Neutrophil (primary cell): ENCODE measurements around the gene NOL9.

Experiments used
- H3K27ac ChIP-seq: fragments of 200-600 bp; sonication (generic); 2 replicates; pipeline ENCODE4 v1.5.1; 2016; ENCODE audit warnings: mild to moderate bottlenecking, moderate library complexity
- H3K27me3 ChIP-seq: fragments of 200-600 bp; sonication (generic); 2 replicates; pipeline ENCODE4 v1.6.0; 2016; ENCODE audit warnings: mild to moderate bottlenecking
- H3K36me3 ChIP-seq: fragments of 200-600 bp; sonication (generic); 2 replicates; pipeline ENCODE4 v1.5.1; 2017
- H3K4me1 ChIP-seq, 2 experiments: fragments of 200-600 bp in 1 of 2; sonication (generic) in 1 of 2; 1 replicate in 1 of 2; 2 replicates in 1 of 2; pipeline versions ENCODE4 v1.5.1 to v1.6.1; 2013 to 2016; ENCODE audit warnings: low read depth in 1 of 2, low read length in 1 of 2, mild to moderate bottlenecking in 1 of 2, moderate library complexity in 1 of 2; ENCODE audit not compliant: control insufficient read depth in 1 of 2, insufficient read depth in 1 of 2
- H3K4me3 ChIP-seq, 2 experiments: fragments of 200-600 bp in 1 of 2; sonication (generic) in 1 of 2; 1 replicate in 1 of 2; 2 replicates in 1 of 2; pipeline ENCODE4 v1.5.1; 2013 to 2016; ENCODE audit warnings: low read depth in 1 of 2, low read length in 1 of 2, mild to moderate bottlenecking in 1 of 2, moderate library complexity in 1 of 2
- H3K9me3 ChIP-seq: fragments of 200-600 bp; sonication (generic); 2 replicates; pipeline ENCODE4 v1.5.1; 2016
- TF ChIP-seq, protein P1 (sequence below): fragments of 200-600 bp; sonication (generic); IDR thresholded peaks from 2 replicates; pipeline ENCODE4 v1.5.1; 2016; ENCODE audit warnings: antibody characterized with exemption

Gene NOL9

GRCh38 chr1:6534248-6534822, 20.0 kb downstream of the NOL9 start:
- H3K27me3 ChIP-seq = no peaks in the 10 kb centered on the region
- TF ChIP-seq, protein P1, sequence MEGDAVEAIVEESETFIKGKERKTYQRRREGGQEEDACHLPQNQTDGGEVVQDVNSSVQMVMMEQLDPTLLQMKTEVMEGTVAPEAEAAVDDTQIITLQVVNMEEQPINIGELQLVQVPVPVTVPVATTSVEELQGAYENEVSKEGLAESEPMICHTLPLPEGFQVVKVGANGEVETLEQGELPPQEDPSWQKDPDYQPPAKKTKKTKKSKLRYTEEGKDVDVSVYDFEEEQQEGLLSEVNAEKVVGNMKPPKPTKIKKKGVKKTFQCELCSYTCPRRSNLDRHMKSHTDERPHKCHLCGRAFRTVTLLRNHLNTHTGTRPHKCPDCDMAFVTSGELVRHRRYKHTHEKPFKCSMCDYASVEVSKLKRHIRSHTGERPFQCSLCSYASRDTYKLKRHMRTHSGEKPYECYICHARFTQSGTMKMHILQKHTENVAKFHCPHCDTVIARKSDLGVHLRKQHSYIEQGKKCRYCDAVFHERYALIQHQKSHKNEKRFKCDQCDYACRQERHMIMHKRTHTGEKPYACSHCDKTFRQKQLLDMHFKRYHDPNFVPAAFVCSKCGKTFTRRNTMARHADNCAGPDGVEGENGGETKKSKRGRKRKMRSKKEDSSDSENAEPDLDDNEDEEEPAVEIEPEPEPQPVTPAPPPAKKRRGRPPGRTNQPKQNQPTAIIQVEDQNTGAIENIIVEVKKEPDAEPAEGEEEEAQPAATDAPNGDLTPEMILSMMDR = no peak
- no peaks in the 10 kb centered on the region for H3K4me1 ChIP-seq
- no peak overlapping the region for H3K4me3 ChIP-seq
- H3K36me3 ChIP-seq = peaks cover 30% of the 10 kb centered on the region
- H3K9me3 ChIP-seq = no peaks in the 10 kb centered on the region
- H3K27ac ChIP-seq = no peak overlapping the region

DNA sequence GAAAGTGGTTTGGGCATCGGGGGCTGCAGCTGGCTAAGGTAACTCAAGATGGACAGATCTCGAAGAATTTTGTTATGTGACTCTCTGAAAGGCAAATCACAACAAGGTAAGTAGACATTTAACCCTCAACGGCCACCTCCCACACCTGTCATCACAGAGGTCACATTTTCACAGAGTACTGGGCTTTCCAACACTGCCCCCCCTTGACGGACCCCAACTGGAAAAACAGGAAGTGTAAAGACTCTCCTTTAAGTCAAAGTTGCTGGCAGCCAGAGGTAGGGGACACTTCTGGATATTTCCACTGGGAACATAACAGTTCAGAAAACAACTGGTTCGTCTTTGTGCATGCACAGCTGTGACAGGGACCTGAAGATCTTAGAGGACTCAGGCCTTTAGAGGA, 22.3 kb downstream of the NOL9 start:
- TF ChIP-seq, protein P1 = no peak
- Histone ChIP-seq H3K36me3 (peaks cover 48% of the 10 kb centered on the region), H3K9me3 (no peaks in the 10 kb centered on the region), H3K4me3 (no peak overlapping the region), H3K4me1 (no peaks in the 10 kb centered on the region), H3K27ac (no peak overlapping the region), H3K27me3 (no peaks in the 10 kb centered on the region)

GRCh38 chr1:6530504-6531160, 23.7 kb downstream of the NOL9 start:
- H3K4me3 ChIP-seq = no peak overlapping the region
- H3K36me3 ChIP-seq = peaks cover 62% of the 10 kb centered on the region
- H3K27me3 ChIP-seq = no peaks in the 10 kb centered on the region
- H3K27ac ChIP-seq = no peak overlapping the region
- no peaks in the 10 kb centered on the region for H3K4me1 ChIP-seq
- TF ChIP-seq, protein P1 = no peak
- H3K9me3 ChIP-seq = no peaks in the 10 kb centered on the region

DNA sequence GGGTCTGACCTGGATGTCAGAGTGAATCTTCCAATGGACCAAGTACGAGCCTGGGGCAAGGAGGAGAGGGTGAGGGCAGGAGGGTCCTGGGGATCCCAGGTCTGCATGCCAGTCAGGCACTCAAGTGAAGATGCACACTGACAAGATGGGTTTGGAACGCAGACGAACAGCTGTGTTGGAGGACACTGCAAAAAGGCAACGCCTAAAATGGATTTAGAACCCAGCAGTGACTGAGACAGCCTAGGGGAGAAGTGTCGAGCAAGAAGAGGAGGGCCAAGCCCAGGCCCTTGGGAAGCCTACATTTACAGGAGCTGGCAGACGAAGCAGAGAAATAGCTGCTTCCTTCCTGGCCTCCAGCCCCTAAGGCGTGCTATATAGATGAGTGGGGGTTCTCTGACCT, 25.8 kb downstream of the NOL9 start:
- no peak overlapping the region for H3K4me3 ChIP-seq
- no peaks in the 10 kb centered on the region for H3K4me1 ChIP-seq
- peaks cover 78% of the 10 kb centered on the region for H3K36me3 ChIP-seq
- TF ChIP-seq, protein P1 = no peak
- no peaks in the 10 kb centered on the region for H3K27me3 ChIP-seq
- no peak overlapping the region for H3K27ac ChIP-seq
- H3K9me3 ChIP-seq = no peaks in the 10 kb centered on the region

DNA sequence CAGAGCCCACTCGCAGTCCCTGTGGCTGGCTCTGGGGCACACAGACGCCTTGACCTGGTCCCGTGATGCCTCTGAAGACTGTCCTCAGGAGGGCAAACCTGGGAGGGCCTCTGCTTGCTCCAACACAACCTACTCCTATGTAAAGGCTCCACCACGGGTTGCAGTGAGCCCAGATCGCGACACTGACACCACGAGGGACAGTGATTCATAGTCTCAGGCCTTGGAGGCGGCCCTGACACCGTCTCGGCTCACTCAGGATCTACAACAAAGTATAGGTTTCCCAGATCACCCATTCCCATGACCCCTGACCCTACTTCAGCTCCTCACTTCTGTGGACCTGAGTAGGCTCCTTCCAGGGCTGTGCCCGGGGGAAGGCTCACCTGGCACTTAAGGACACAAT, 28.0 kb downstream of the NOL9 start:
- no peaks in the 10 kb centered on the region for H3K9me3 ChIP-seq
- H3K27ac ChIP-seq = no peak overlapping the region
- H3K4me3 ChIP-seq = no peak overlapping the region
- TF ChIP-seq, protein P1 = no peak
- H3K36me3 ChIP-seq = peaks cover 56% of the 10 kb centered on the region
- no peaks in the 10 kb centered on the region for H3K27me3 ChIP-seq
- no peaks in the 10 kb centered on the region for H3K4me1 ChIP-seq
